GM21515 (cell line): Measurements from ENCODE around the gene ANKLE1.
A peak's percentile ranks its signal among the peaks of the same experiment; 100 is the strongest.

Experiments used
- ATAC-seq: cut with Tn5 transposase; IDR thresholded peaks from one replicate; pipeline ENCODE4 v1.9.1; 2021; ENCODE audit not compliant: unreplicated experiment

The ANKLE1 gene, protein sequence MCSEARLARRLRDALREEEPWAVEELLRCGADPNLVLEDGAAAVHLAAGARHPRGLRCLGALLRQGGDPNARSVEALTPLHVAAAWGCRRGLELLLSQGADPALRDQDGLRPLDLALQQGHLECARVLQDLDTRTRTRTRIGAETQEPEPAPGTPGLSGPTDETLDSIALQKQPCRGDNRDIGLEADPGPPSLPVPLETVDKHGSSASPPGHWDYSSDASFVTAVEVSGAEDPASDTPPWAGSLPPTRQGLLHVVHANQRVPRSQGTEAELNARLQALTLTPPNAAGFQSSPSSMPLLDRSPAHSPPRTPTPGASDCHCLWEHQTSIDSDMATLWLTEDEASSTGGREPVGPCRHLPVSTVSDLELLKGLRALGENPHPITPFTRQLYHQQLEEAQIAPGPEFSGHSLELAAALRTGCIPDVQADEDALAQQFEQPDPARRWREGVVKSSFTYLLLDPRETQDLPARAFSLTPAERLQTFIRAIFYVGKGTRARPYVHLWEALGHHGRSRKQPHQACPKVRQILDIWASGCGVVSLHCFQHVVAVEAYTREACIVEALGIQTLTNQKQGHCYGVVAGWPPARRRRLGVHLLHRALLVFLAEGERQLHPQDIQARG

DNA sequence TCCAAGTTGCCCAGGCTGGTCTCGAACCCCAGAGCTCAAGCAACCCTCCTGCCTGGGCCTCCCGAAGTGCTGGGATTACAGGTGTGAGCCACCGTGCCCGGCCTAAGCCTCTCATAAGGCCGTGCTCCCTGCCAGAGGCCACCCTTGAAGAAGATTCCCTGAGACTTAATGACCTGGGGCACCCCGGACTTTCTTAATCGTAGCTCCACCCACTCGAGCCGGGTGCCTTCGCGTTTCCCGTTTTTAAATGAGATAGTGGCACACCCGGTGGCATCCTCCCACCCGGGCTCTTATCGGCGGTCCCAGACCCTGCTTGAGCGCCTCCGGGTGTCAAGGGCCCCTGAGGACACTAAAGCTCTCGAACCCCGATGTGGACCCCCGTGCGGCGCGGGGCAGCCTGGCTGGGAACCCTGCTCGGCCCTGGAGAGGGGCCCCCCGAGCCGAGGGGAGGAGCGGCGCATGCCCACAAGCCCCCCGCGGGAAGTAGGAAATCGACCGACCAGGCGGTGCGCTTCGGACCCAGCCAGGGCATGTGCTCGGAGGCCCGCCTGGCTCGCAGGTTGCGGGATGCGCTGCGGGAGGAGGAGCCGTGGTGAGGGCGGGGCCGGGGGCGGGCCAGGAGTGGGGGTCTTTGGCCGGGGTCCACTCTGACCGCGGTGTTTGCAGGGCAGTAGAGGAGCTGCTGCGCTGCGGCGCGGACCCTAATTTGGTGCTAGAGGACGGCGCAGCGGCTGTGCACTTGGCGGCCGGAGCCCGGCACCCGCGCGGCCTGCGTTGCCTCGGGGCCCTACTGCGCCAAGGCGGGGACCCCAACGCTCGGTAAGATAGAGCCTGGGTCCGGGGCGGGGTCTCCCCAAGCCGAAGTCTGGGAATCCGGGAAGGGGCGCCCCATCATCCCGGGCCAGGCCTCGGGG lies at the start of gene ANKLE1:
Gene ANKLE1, plus strand, starts transcription at position 511 of the 914 bp plus-strand sequence. Its CDS starts 20 bp downstream, at position 531.
- no peak for ATAC-seq

DNA sequence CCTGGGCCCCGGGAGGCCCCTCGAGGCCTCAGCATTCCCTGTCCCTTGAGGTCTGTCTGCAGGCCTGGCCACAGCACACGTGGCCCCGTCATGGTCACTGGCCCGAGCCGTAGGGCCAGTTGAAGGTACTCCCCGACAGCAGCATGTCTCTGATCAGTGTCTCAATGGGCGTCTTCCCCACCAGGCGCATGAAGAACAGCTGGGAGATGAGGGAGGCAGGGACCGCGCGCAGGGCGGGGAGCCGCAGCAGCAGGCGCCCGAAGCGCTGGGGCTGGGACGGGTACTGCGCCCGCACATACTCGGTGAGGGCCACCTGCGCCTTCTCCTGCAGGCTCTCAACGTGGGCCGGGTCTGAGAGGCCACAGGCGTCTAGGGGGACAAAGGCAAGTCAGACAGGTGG lies 49.4 kb upstream of the ANKLE1 start:
- ATAC-seq: no peak

DNA sequence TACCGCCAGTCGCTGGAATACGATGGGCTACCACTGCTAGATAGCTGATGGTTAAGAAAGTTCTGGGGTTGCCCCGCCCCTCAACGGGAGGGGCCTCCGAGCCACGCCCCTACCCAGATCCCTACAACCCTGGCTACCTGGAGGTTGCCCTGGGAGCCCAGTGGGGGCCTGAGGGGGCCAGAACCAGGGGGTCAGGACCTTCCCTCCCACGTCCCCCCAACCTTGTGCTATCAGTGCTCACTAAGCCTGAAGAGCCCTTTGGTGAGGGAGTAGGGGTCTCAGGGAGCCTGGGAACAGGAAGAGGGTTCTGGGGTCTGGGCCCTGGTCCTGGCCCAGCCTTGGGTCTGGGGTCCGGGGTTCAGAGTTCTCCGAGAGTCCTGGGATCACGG lies 46.8 kb upstream of the ANKLE1 start:
- ATAC-seq: peak; percentile 48

DNA sequence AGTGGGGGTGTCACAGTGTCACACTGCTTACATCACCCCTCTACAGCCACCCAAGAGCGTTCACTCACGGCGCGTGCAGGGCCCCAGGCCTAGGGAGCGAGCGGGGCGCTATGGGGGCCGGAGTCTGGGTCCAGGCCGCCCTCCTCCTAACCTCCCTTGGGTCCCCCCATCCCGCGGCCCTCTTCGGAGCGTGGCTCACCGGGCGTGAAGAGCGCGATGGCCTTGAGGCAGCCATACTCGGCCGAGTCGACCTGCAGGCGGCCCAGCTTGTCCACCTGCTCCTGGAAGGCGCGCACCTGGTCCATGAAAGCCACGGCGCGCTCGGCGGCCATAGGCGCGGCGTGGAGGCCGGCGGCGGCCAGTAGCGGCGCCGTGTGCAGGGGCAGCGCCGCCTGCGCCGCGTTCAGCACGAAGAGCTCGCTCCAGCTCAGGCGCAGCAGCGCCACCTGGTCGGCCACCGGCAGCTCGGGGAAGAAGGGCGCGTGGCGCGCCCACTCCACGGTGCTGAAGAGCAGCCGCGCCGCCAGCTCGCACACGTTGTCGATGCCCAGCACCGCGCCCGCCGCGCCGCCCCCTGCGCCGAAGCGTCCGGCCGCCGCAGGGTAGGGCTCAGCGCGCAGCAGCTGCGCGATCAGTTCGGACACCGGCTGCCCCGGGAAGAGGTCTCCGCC lies 46.3 kb upstream of the ANKLE1 start:
- no peak for ATAC-seq

DNA sequence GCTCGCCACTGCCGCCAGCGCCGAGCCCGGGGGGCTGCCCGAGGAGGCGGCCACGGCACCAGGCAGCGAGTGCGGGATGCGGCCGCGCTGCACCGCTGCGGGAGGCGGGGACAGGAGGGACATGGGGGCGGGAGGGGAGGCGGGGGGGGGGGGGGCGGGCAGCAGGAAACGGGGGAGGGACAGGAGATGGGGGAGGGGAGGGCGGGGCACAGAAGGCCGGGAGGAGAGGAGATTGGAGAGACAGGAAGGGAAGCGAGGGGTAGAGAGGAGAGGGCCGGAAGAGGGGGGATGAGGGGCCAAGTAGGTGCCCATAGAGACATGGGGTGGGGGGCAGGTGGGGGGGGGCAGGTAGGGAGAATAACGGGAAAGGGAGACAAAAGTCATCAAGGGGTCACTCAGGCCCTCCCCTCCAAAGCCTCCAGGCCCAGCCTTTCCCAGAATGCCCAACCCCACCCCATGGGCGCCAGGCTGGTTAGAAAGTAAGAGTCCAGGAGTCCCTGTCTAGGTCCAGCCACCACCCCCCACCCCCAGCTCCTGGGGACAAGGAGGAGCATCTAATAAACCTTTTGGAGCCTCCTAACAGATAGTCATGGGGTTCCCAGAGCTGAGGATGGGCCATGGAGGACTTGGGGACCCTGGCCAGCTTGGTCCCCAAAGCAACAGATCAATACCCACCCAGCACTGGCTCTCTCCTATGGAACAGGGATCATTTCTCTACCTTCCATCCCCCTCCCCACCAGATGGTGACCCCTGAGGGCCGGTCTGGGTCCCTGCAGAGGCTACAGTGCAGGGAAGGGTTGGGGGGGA lies 45.5 kb upstream of the ANKLE1 start:
- ATAC-seq: no peak

DNA sequence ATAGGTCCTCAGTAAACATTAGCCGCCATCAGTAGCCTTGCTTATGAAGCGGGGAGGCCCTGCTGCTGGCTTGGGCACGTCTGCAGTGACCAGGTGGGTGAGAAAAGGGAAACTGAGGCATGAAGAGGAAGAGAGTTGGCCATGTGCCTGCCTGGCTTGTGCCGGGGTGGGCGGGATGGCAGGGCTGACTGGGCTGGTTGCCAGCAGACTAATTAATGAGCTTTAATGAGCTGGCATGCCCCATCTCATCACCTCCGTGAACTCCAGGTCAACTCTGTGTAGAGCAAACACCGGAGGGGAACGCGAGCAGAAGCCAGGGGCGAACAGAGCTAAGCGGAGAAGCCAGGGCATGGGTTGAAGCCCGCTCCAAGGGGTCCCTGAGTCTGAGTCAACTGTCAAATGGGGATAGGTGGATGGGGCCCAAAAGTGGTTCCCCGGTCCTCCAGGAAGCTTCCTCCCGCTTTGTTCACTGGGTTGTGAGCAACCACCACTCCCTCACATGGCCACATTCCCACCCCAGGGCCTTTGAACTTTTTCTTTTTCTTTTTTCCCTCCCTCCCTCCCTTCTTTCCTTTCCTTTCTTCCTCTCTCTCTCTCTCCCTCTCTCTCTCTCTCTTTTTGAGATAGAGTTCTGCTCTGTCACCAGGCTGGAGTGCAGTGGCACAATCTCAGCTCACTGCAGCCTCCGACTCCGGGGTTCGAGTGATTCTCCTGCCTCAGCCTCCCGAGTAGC lies 44.7 kb upstream of the ANKLE1 start:
- ATAC-seq: no peak

DNA sequence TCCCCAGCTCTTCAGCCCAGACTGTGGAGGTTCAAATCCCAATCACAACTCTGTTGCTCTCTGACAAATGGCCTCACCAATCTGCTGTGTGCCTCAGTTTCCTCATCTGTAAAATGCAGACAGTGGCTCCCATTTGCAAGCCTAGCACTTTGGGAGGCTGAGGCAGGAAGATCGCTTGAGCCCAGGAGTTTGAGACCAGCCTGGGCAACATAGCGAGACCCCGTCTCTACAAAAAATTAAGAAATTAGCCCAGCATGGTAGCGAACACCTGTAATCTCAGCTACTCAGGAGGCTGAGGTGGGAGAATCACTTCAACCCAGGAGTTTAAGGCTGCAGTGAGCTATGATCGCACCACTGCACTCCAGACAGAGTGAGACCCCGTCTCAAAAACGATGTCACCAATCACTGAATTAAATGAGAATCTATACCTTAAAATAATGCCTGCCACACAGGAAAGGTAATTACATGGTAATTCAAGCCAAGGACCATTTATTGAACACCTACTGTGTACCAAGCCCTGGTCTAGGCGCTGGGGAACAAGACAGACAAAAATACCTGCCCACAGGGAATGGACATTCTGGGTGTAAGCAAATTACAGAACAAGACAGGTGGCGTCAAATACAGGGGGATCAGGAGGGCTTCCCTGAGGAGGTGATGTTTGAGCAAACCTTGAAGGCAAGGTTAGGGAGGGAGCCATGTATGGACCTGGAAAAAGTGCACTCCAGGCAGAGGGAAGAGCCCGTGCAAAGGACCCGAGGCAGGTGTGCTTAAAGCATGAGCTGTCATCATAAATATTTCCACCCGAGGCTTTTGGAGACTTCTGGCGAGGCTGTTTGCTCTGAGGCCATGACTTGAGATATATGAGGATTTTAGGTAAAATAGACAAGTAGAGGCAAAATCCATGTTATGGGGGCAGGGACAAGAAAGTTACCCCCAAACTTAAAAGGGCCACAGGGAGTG lies 43.7 kb upstream of the ANKLE1 start:
- ATAC-seq: no peak

DNA sequence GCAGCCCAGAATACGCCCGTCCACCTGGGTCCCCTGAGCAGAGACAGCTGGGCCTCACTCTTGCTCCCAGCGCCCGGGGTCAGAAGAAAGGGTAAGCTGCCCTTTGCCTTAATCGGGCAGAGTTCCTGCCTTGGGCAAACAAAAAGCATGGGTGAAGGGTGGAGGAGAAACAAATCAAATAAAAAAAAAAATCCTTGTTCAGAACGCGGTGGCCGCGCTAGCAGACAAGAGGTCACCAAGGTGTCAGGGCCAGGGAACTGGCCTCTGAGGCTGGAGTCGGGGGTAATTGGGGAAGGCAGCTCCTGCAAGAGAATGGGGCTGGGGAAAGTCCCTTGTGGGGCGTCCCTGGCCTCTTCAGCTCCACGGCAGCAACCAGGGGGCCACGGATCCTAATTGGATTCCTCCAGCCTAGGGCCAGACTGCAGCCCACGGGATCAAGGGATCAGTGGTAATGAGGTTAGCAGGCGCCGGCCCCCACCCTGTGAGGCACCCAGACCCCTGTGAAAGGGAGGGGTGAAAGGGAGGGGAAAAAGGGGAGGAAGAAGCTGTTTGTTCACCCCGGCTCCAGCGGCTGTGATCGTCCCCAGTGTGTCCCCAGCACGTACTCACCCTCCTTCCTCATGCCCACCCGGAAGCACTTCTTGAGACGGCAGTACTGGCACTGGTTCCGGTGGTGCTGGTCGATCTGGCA lies 41.5 kb upstream of the ANKLE1 start:
- no peak for ATAC-seq

DNA sequence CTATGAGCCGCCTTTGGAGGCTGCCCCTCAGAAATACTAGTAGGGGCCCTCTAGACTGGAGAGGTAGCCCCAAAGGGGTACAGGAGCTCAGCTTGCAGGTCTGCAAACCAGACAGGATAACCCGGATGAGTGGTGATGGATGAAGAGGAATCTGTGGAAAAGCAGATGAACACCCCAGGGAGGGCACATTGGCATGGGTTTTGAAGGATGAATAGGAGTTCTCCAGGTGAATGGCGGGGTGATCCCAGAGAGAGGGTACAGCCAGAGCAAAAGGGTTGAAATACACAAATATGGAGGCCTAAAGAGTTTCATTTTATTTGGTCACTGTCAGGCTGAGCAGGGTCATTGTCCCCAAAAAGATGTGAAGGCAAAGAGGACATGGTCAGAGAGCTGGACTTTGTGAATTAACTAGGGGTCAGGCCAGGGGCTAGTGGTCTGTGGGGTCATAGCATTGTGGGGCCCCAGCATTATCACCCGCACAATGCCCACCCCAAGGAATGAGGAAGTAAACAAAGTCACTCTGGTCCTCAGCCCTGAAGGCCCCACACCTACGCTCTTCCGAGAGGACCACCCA lies 40.8 kb upstream of the ANKLE1 start:
- ATAC-seq: no peak

DNA sequence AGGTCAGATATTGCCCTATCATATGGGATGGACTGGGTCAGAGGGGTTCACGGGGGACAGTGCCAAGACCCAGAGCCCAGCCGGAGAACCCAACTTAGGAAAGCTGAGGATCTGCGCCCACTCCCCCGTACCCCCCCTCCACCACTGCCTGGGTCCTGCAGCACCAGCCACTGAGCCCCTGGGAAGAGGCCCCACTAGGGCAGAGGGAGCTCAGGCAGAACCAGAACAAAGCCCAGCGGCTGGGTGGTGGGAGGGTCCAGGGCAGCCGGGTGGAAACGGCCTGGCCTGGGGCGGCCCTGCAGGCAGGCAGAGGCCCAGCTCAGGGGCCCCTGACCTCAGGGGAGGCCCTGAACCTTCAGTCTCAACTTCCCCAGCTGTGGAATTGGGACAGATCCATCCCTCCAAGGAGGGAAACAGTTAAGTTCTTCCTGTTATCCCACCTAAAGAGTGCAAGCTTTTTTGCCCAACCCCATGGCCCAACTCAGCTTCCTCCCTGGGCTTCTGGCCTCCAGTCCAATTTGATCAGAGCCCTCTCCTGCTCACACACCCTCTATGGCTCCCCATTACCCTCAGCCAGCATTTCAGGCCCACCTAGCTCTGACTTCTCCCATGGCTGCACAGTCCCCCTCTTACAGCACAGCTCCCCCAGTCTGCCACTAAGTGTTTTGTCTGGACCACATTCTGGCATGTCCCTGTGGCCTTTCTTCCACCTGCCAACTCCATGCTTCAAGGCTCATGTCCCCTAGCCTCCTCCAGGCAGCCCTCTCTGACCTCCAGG lies 39.1 kb upstream of the ANKLE1 start:
- ATAC-seq: no peak

DNA sequence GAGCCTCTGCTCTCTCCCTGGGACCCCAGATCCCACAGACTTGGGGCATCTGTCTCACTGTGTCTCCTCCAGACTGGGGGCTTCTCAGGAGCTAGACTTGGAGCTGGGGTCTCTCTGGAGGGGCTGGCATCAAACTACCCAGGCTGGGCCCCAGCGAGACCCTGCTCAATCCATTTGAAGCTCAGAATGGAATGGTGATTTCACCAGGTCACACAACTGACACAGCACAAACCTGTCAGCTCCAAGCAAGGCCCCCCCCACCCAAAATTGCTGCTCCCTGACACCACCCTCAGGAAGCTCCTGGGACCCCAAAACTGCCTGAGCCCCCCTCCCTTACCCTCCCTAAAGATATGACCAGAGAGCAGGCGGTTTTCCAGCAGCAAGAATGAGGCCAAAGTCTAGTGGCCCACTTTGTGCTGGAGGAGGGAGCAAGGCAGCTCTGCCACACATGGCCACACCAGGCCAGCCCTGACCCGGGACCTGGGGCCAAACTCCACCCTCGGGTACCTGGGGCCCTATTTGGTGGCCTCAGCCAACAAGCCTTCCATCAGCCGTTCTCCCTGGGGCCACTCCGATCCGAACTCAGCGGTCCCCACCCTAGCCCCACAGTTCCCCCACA lies 38.4 kb upstream of the ANKLE1 start:
- ATAC-seq: no peak

DNA sequence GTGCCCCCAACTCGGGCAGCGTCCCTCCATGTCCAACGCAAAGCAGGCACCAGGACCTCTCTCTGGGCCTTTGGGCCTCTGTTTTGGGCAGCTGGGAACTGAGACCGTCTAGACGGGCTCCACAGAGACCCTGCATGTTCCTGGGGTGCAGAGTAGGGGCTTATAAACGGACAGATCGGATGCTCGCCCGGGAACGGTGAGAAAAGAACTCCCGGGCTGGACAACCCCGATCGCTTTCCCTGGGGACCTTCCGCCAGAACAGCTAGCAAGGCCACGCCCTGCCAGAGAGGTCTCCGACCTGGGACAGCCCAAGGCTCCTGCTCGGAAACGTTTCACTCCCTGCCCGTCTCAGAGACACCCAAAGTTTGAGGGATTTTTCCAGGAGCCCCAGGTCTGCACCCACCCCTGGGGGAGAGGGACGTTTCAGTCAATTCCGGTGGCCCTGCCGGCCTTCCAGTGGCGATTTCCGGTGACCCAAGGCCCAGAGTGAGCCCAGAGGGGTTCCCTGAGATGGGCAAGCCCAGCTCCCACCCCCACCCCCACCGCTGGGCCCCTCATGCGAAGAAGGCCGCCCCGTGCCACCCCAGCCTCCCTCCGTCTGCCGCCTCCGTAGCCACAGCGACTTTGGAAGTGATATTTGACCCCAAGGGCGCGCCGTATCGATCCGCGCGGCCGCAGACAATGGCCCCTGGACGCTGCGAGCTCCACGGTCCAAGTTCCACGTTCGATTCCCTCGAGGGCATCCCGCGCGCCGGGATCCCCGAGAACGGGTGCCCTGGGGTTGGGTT lies 37.7 kb upstream of the ANKLE1 start:
- no peak for ATAC-seq

DNA sequence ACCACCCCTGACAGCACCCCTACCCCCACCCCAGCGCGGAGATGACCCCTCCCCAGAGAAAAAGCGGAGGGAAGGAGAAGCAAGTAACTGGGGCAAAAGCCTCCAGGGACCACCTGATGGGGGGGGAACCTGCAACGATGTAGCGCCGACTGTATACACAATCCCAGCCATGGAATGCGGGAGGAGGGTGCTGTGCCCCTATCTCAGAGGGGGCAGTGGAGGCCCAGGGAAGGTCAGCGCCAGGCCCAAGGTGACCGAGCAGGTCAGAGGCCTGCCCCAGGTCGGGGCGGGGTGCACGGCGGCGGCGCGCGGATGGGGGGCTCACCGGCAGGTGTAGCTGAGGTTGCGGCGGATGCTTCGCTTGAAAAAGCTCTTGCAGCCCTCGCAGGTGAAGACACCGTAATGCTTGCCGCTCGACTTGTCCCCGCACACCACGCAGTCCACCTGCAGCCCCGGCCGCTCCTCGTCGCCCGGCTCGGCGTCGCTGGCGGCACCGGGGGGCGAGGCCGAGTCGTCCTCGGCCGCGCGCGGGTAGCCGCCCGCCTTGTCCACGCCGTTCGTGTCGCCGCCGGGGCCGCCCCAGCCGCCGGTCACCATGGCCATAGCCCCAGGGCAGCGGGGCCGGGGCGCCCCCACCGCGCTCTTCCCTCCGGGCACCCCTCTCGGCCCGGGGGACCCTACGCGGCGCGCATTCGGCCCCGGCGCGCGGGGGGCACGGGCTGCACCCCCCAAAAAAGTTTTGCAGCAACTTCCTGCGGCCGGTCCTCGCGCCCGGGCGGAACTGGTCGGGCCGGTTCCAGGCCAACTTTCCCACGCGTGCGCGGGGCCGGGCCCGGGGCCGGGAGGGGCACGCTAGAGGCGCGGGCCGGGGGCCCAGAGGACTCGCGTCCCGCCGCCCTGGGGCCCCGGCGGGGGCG lies 36.8 kb upstream of the ANKLE1 start:
- ATAC-seq: no peak

DNA sequence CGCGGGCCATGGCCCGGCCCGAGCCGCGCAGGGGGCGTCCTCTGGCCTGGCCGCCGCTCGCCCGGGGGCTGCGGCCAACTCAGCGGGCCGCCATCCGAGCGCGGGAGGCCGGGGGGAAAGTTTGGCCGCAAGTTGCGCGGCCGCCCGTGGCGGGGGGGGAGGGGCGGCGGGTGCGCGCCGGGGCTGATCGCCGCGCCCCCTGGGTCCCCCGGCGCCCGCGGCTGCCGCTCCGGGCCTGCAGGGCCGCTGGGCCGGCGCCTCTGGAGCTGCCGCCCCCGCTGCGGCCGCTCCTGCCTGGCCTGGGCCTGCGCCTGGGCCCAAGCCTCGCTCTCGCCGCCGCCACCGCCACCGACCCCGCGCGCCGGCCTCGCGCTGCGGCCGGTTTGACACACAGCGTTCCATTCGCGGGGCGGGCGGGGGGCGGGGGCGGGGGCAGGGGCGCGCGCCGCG lies 36.1 kb upstream of the ANKLE1 start, which contains the start of gene NR2F6:
Gene NR2F6, minus strand, starts transcription at position 385 of the 450 bp plus-strand sequence. CDS start 699 bp downstream, outside the sequence.
- ATAC-seq: no peak
